ENCODE measurements around the gene SMCO4. TPM values are rescaled to one million over a fixed set of nuclear protein-coding genes. Genes with fewer than 3 reads are reported as not detected.

SMCO4 gene
- total RNA-seq, 1 experiment from 2014 or later: 50.1 TPM

GRCh38 chr11:93543292-93543977, at the start of gene SMCO4 (continued):
- TF ChIP-seq, protein P1, sequence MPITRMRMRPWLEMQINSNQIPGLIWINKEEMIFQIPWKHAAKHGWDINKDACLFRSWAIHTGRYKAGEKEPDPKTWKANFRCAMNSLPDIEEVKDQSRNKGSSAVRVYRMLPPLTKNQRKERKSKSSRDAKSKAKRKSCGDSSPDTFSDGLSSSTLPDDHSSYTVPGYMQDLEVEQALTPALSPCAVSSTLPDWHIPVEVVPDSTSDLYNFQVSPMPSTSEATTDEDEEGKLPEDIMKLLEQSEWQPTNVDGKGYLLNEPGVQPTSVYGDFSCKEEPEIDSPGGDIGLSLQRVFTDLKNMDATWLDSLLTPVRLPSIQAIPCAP (CRISPR knock-in tag; IDR thresholded peaks at IDR 0.05): no peak
- TF ChIP-seq ZNF423 (CRISPR knock-in tag; IDR thresholded peaks at IDR 0.05) (no peak), ZNF232 (CRISPR knock-in tag; IDR thresholded peaks at IDR 0.05) (0 out of 2 replicates have a peak, but pooled peaks have one; percentile 15), CBFB (CRISPR knock-in tag; IDR thresholded peaks at IDR 0.05; ENCODE audit: low read depth) (no peak)
- TF ChIP-seq, protein P2, sequence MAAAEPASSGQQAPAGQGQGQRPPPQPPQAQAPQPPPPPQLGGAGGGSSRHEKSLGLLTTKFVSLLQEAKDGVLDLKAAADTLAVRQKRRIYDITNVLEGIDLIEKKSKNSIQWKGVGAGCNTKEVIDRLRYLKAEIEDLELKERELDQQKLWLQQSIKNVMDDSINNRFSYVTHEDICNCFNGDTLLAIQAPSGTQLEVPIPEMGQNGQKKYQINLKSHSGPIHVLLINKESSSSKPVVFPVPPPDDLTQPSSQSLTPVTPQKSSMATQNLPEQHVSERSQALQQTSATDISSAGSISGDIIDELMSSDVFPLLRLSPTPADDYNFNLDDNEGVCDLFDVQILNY (CRISPR knock-in tag; IDR thresholded peaks at IDR 0.05): no peak

DNA sequence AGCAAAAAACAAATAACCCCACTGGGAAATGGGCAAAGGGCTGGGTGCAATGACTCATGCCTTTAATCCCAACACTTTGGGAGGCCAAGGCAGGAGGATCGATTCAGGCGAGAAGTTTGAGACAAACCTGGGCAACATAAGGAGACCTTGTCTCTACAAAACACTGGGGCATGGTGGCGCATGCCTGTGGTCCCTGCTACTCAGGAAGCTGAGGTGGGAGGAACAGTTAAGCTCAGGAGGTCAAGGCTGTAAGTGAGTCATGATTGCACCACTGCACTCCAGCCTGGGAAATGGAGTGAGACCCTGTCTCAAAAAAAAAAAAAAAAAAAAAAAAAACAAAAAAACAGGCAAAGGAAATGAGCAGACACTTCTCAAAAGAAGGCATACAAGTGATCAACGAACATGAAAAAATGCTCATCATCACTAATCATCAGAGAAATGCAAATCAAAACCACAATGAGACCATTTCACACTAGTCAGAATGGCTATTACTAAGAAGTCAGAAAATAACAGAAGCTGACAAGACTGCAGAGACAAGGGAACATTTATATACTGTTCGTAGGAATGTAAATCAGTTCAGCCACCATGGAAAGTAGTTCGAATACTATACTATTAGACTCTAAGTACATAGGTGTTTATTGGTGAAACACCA, 48.2 kb upstream of the SMCO4 start:
- H3K4me3 Mint-ChIP-seq: no peak overlapping the region
- H3K4me1 Mint-ChIP-seq: no peaks in the 10 kb centered on the region
- no peaks in the 10 kb centered on the region for H3K36me3 Mint-ChIP-seq
- no peaks in the 10 kb centered on the region for H3K9me3 Mint-ChIP-seq
- H3K27ac Mint-ChIP-seq: no peak overlapping the region
- TF ChIP-seq, protein P1 (CRISPR knock-in tag; IDR thresholded peaks at IDR 0.05): no peak
- TF ChIP-seq GABPB1 (CRISPR knock-in tag; IDR thresholded peaks at IDR 0.05): peak; percentile 77
- DNase-seq (ENCODE audit: low spot score) (no peak), ATAC-seq (no peak)
- H3K27me3 Mint-ChIP-seq (ENCODE audit: low read depth): no peaks in the 10 kb centered on the region; the same call in 1 of the 2 replicates
- POLR2A ChIA-PET: no interaction called here
- CTCF ChIA-PET: no interaction called here

- ChIA-PET POLR2A (no interaction called here), CTCF (no interaction called here)
- TF ChIP-seq MXD4 (CRISPR knock-in tag; IDR thresholded peaks at IDR 0.05; ENCODE audit: borderline replicate concordance): no peak
- TF ChIP-seq ELF4 (CRISPR knock-in tag; IDR thresholded peaks at IDR 0.05; ENCODE audit: low read depth): no peak
- no peak for TF ChIP-seq ATF3 (CRISPR knock-in tag; conservative IDR thresholded peaks at IDR 0.05)
- TF ChIP-seq, protein P3, sequence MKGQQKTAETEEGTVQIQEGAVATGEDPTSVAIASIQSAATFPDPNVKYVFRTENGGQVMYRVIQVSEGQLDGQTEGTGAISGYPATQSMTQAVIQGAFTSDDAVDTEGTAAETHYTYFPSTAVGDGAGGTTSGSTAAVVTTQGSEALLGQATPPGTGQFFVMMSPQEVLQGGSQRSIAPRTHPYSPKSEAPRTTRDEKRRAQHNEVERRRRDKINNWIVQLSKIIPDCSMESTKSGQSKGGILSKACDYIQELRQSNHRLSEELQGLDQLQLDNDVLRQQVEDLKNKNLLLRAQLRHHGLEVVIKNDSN (CRISPR knock-in tag; IDR thresholded peaks at IDR 0.05): no peak
- TF ChIP-seq TP53 (CRISPR knock-in tag; IDR thresholded peaks at IDR 0.05): no peak
- no peak for TF ChIP-seq ERG (CRISPR knock-in tag; IDR thresholded peaks at IDR 0.05)
- TF ChIP-seq ZSCAN18 (CRISPR knock-in tag; IDR thresholded peaks at IDR 0.05): no peak
- no peak for TF ChIP-seq ZNF423 (CRISPR knock-in tag; IDR thresholded peaks at IDR 0.05)
- no peak for TF ChIP-seq CREB1 (CRISPR knock-in tag; IDR thresholded peaks at IDR 0.05)
- no peak for TF ChIP-seq GRHL2 (CRISPR knock-in tag; IDR thresholded peaks at IDR 0.05; ENCODE audit: insufficient replicate concordance, severe bottlenecking)
- TF ChIP-seq, protein P4, sequence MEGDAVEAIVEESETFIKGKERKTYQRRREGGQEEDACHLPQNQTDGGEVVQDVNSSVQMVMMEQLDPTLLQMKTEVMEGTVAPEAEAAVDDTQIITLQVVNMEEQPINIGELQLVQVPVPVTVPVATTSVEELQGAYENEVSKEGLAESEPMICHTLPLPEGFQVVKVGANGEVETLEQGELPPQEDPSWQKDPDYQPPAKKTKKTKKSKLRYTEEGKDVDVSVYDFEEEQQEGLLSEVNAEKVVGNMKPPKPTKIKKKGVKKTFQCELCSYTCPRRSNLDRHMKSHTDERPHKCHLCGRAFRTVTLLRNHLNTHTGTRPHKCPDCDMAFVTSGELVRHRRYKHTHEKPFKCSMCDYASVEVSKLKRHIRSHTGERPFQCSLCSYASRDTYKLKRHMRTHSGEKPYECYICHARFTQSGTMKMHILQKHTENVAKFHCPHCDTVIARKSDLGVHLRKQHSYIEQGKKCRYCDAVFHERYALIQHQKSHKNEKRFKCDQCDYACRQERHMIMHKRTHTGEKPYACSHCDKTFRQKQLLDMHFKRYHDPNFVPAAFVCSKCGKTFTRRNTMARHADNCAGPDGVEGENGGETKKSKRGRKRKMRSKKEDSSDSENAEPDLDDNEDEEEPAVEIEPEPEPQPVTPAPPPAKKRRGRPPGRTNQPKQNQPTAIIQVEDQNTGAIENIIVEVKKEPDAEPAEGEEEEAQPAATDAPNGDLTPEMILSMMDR (IDR thresholded peaks at IDR 0.05): no peak
- TF ChIP-seq ZNF317 (CRISPR knock-in tag; IDR thresholded peaks at IDR 0.05; ENCODE audit: borderline replicate concordance, low read depth): no peak
- no peak for TF ChIP-seq ZNF138 (CRISPR knock-in tag; conservative IDR thresholded peaks at IDR 0.05)
- TF ChIP-seq, protein P5, sequence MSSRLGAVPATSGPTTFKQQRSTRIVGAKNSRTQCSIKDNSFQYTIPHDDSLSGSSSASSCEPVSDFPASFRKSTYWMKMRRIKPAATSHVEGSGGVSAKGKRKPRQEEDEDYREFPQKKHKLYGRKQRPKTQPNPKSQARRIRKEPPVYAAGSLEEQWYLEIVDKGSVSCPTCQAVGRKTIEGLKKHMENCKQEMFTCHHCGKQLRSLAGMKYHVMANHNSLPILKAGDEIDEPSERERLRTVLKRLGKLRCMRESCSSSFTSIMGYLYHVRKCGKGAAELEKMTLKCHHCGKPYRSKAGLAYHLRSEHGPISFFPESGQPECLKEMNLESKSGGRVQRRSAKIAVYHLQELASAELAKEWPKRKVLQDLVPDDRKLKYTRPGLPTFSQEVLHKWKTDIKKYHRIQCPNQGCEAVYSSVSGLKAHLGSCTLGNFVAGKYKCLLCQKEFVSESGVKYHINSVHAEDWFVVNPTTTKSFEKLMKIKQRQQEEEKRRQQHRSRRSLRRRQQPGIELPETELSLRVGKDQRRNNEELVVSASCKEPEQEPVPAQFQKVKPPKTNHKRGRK (CRISPR knock-in tag; IDR thresholded peaks at IDR 0.05; ENCODE audit: borderline replicate concordance): no peak
- TF ChIP-seq, protein P6, sequence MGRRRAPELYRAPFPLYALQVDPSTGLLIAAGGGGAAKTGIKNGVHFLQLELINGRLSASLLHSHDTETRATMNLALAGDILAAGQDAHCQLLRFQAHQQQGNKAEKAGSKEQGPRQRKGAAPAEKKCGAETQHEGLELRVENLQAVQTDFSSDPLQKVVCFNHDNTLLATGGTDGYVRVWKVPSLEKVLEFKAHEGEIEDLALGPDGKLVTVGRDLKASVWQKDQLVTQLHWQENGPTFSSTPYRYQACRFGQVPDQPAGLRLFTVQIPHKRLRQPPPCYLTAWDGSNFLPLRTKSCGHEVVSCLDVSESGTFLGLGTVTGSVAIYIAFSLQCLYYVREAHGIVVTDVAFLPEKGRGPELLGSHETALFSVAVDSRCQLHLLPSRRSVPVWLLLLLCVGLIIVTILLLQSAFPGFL (CRISPR knock-in tag; IDR thresholded peaks at IDR 0.05; ENCODE audit: borderline replicate concordance): no peak
Measured at GRCh38 chr11:93589347-93589746, 46.2 kb upstream of the SMCO4 start.

More at GRCh38 chr11:93589347-93589746, 46.2 kb upstream of the SMCO4 start:
- H3K4me1 Mint-ChIP-seq: no peaks in the 10 kb centered on the region
- H3K36me3 Mint-ChIP-seq: no peaks in the 10 kb centered on the region
- ATAC-seq (no peak), DNase-seq (ENCODE audit: low spot score) (no peak)
- no peaks in the 10 kb centered on the region for H3K9me3 Mint-ChIP-seq
- H3K4me3 Mint-ChIP-seq: no peak overlapping the region
- no peaks in the 10 kb centered on the region; the same call in 1 of the 2 replicates for H3K27me3 Mint-ChIP-seq (ENCODE audit: low read depth)
- no peak overlapping the region for H3K27ac Mint-ChIP-seq

All from WTC11 (cell line).